Trophoblast cell (in vitro differentiated cells and primary cell): Measurements from ENCODE around the gene FCN1.

Experiments
- DNase-seq, 2 donors: peaks; one replicate each; pipeline ENCODE4 v3.0.0-alpha.2; 2016
- H2AFZ ChIP-seq: 2 replicates; pipeline ENCODE4 v1.6.1; 2013; ENCODE audit warnings: low read length, moderate library complexity, mild to moderate bottlenecking; ENCODE audit not compliant: insufficient read depth, poor library complexity
- H2AK5ac ChIP-seq: 2 replicates; pipeline ENCODE4 v1.6.1; 2013; ENCODE audit warnings: mild to moderate bottlenecking, low read length
- H2BK120ac ChIP-seq: 2 replicates; pipeline ENCODE4 v1.6.1; 2013; ENCODE audit warnings: low read length, mild to moderate bottlenecking, moderate library complexity; ENCODE audit not compliant: insufficient read depth, poor library complexity
- H2BK12ac ChIP-seq: 2 replicates; pipeline ENCODE4 v1.6.1; 2013; ENCODE audit warnings: mild to moderate bottlenecking, low read length, moderate library complexity
- H2BK5ac ChIP-seq: 2 replicates; pipeline ENCODE4 v1.6.1; 2013; ENCODE audit warnings: low read length, low read depth, moderate library complexity, mild to moderate bottlenecking; ENCODE audit not compliant: poor library complexity
- H3K14ac ChIP-seq: 2 replicates; pipeline ENCODE4 v1.6.1; 2013; ENCODE audit warnings: mild to moderate bottlenecking, low read length
- H3K18ac ChIP-seq: 2 replicates; pipeline ENCODE4 v1.6.1; 2013; ENCODE audit warnings: mild to moderate bottlenecking, low read length
- H3K23ac ChIP-seq: 2 replicates; pipeline ENCODE4 v1.6.1; 2013; ENCODE audit warnings: low read length
- H3K27ac ChIP-seq: 2 replicates; pipeline ENCODE4 v1.5.1; 2013; ENCODE audit warnings: low read depth, mild to moderate bottlenecking, inconsistent platforms, low read length, moderate library complexity
- H3K27me3 ChIP-seq: 2 replicates; pipeline ENCODE4 v1.6.1; 2013; ENCODE audit warnings: inconsistent platforms, mild to moderate bottlenecking, low read length, moderate library complexity; ENCODE audit not compliant: insufficient read depth
- H3K36me3 ChIP-seq, 2 experiments: 1 replicate in 1 of 2; 2 replicates in 1 of 2; pipeline ENCODE4 v1.6.1; 2013; ENCODE audit warnings: low read length in 2 of 2, mild to moderate bottlenecking in 2 of 2, moderate library complexity in 1 of 2; ENCODE audit not compliant: insufficient read depth in 2 of 2, control insufficient read depth in 1 of 2
- H3K4ac ChIP-seq: 2 replicates; pipeline ENCODE4 v1.6.1; 2013; ENCODE audit warnings: low read depth, mild to moderate bottlenecking, low read length, moderate library complexity
- H3K4me1 ChIP-seq, 2 experiments: 1 replicate in 1 of 2; 2 replicates in 1 of 2; pipeline ENCODE4 v1.6.1; 2013; ENCODE audit warnings: low read length in 2 of 2, mild to moderate bottlenecking in 2 of 2, moderate library complexity in 1 of 2; ENCODE audit not compliant: insufficient read depth in 2 of 2, control insufficient read depth in 1 of 2
- H3K4me2 ChIP-seq: 2 replicates; pipeline ENCODE4 v1.6.1; 2013; ENCODE audit warnings: inconsistent platforms, mild to moderate bottlenecking, low read length, moderate library complexity
- H3K4me3 ChIP-seq: 2 replicates; pipeline ENCODE4 v1.5.1; 2013; ENCODE audit warnings: mild to moderate bottlenecking, low read depth, low read length, inconsistent platforms
- H3K79me1 ChIP-seq: one replicate; pipeline ENCODE4 v1.6.1; 2013; ENCODE audit warnings: low read length
- H3K79me2 ChIP-seq: 2 replicates; pipeline ENCODE4 v1.6.1; 2013; ENCODE audit warnings: low read length, mild to moderate bottlenecking; ENCODE audit not compliant: control insufficient read depth, insufficient read depth, poor library complexity
- H3K9ac ChIP-seq: 2 replicates; pipeline ENCODE4 v1.6.1; 2013; ENCODE audit warnings: mild to moderate bottlenecking, low read length
- H3K9me3 ChIP-seq: 2 replicates; pipeline ENCODE4 v1.6.1; 2013; ENCODE audit warnings: low read depth, mild to moderate bottlenecking, control low read depth, inconsistent platforms, low read length; ENCODE audit not compliant: insufficient read depth
- H4K12ac ChIP-seq: 2 replicates; pipeline ENCODE4 v1.6.1; 2013; ENCODE audit warnings: low read depth, mild to moderate bottlenecking, low read length, moderate library complexity
- H4K8ac ChIP-seq: 2 replicates; pipeline ENCODE4 v1.6.1; 2013; ENCODE audit warnings: low read depth, mild to moderate bottlenecking, low read length, moderate library complexity
- H4K91ac ChIP-seq: one replicate; pipeline ENCODE4 v1.6.1; 2013; ENCODE audit warnings: low read depth, mild to moderate bottlenecking, low read length, moderate library complexity
- WGBS: extraction: QIAGEN DNeasy Blood & Tissue Kit; methylation state at CpG from one replicate; pipeline ENCODE4 v1.1.7; 2013; ENCODE audit warnings: missing lambda C conversion rate; ENCODE audit not compliant: insufficient read length, insufficient coverage; ENCODE audit errors: extremely low coverage; 5-methylcytosine and 5-hydroxymethylcytosine counted together

The FCN1 gene

GRCh38 chr9:134879664-134880483 lies 37.8 kb downstream of the FCN1 start:
- H3K36me3 ChIP-seq = no peaks in the 10 kb centered on the region
- no peak overlapping the region for H3K18ac ChIP-seq
- H3K4me1 ChIP-seq = no peaks in the 10 kb centered on the region
- no peaks in the 10 kb centered on the region for H3K79me2 ChIP-seq
- no peak for DNase-seq
- H3K79me1 ChIP-seq = no peaks in the 10 kb centered on the region
- no peak overlapping the region for H3K4me2 ChIP-seq
- no peak overlapping the region for H3K23ac ChIP-seq
- H2AK5ac ChIP-seq = no peak overlapping the region
- H3K14ac ChIP-seq = no peak overlapping the region
- no peak overlapping the region for H3K4me3 ChIP-seq
- H3K27ac ChIP-seq = no peak overlapping the region
- no peak overlapping the region for H2BK5ac ChIP-seq
- H4K91ac ChIP-seq = no peak overlapping the region
- no CpG with 5 or more reads among the region's 13 CpGs for WGBS
- no peak overlapping the region for H3K9ac ChIP-seq
- H3K9me3 ChIP-seq = no peaks in the 10 kb centered on the region
- no peak overlapping the region for H4K12ac ChIP-seq
- H4K8ac ChIP-seq = no peak overlapping the region
- no peak overlapping the region for H3K4ac ChIP-seq
- no peak overlapping the region for H2AFZ ChIP-seq
- no peak overlapping the region for H2BK120ac ChIP-seq
- H2BK12ac ChIP-seq = no peak overlapping the region
- H3K27me3 ChIP-seq = no peaks in the 10 kb centered on the region

- WGBS = no CpG with 5 or more reads among the region's 4 CpGs
- Histone ChIP-seq H3K27ac (no peak overlapping the region), H2AK5ac (no peak overlapping the region), H2BK5ac (no peak overlapping the region), H3K4me2 (no peak overlapping the region), H4K8ac (no peak overlapping the region), H4K12ac (no peak overlapping the region), H3K18ac (no peak overlapping the region), H3K14ac (no peak overlapping the region), H3K79me2 (no peaks in the 10 kb centered on the region), H3K23ac (no peak overlapping the region), H3K4me3 (no peak overlapping the region), H2BK120ac (no peak overlapping the region), H4K91ac (no peak overlapping the region), H3K36me3 (no peaks in the 10 kb centered on the region), H3K27me3 (no peaks in the 10 kb centered on the region), H3K9me3 (no peaks in the 10 kb centered on the region), H2AFZ (no peak overlapping the region), H3K4ac (no peak overlapping the region), H3K79me1 (no peaks in the 10 kb centered on the region), H3K4me1 (no peaks in the 10 kb centered on the region), H2BK12ac (no peak overlapping the region), H3K9ac (no peak overlapping the region)
- DNase-seq = no peak
These were observed 40.2 kb downstream of the FCN1 start for GRCh38 chr9:134877541-134877940.

- no peak overlapping the region for H4K8ac ChIP-seq
- no peak overlapping the region for H2AK5ac ChIP-seq
- no peak overlapping the region for H3K18ac ChIP-seq
- no peak overlapping the region for H4K91ac ChIP-seq
- no CpG with 5 or more reads among the region's 1 CpG for WGBS
- DNase-seq = no peak
- H2BK5ac ChIP-seq = no peak overlapping the region
- H3K4me3 ChIP-seq = no peak overlapping the region
- no peak overlapping the region for H2BK12ac ChIP-seq
- H3K36me3 ChIP-seq = no peaks in the 10 kb centered on the region
- no peaks in the 10 kb centered on the region for H3K79me2 ChIP-seq
- H3K9ac ChIP-seq = peak overlapping the region; percentile 43
- H3K4ac ChIP-seq = no peak overlapping the region
- no peak overlapping the region for H3K14ac ChIP-seq
- no peak overlapping the region for H3K4me2 ChIP-seq
- no peaks in the 10 kb centered on the region for H3K79me1 ChIP-seq
- H3K27ac ChIP-seq = no peak overlapping the region
- H4K12ac ChIP-seq = no peak overlapping the region
- no peak overlapping the region for H2AFZ ChIP-seq
- H3K27me3 ChIP-seq = no peaks in the 10 kb centered on the region
- peaks cover 2% of the 10 kb centered on the region for H3K9me3 ChIP-seq
- H3K23ac ChIP-seq = no peak overlapping the region
- no peak overlapping the region for H2BK120ac ChIP-seq
- no peaks in the 10 kb centered on the region for H3K4me1 ChIP-seq
These were observed 42.3 kb downstream of the FCN1 start for GRCh38 chr9:134875371-134875770.

- Histone ChIP-seq H3K36me3 (no peaks in the 10 kb centered on the region), H3K79me1 (no peaks in the 10 kb centered on the region), H3K18ac (no peak overlapping the region), H4K12ac (no peak overlapping the region), H3K9ac (no peak overlapping the region), H3K4me3 (no peak overlapping the region), H2AFZ (no peak overlapping the region), H2BK5ac (no peak overlapping the region), H4K91ac (no peak overlapping the region), H3K4me2 (no peak overlapping the region), H3K27me3 (no peaks in the 10 kb centered on the region), H3K23ac (no peak overlapping the region), H3K4me1 (no peaks in the 10 kb centered on the region), H3K79me2 (no peaks in the 10 kb centered on the region), H2BK12ac (no peak overlapping the region), H2BK120ac (no peak overlapping the region), H3K9me3 (peaks cover 7% of the 10 kb centered on the region), H4K8ac (no peak overlapping the region), H3K4ac (no peak overlapping the region), H3K27ac (no peak overlapping the region), H3K14ac (no peak overlapping the region), H2AK5ac (no peak overlapping the region)
- no CpG with 5 or more reads among the region's 24 CpGs for WGBS
- DNase-seq = no peak
These were observed 45.1 kb downstream of the FCN1 start for GRCh38 chr9:134872482-134873231.
